Ovary (tissue), 3 donors: Measurements from ENCODE around the gene HDDC2.

Experiments
- CTCF ChIP-seq, 3 donors: fragments of 450-650 bp in 2 of 3; fragments of 200-600 bp in 1 of 3; IDR thresholded peaks; one replicate each; pipeline versions ENCODE4 v1.5.1 to v1.8.0; 2016 to 2022; ENCODE audit warnings: antibody characterized with exemption in 3 of 3, mild to moderate bottlenecking in 1 of 3
- POLR2A ChIP-seq: fragments of 450-650 bp; IDR thresholded peaks from one replicate; pipeline ENCODE4 v1.6.1; 2017; ENCODE audit warnings: antibody characterized with exemption, mild to moderate bottlenecking, moderate library complexity
- donor health status: DM: no; HTN: no; CAD: no.

GRCh38 chr6:125306756-125307149 lies 5.0 kb upstream of the HDDC2 start:
- TF ChIP-seq CTCF (IDR thresholded peaks at IDR 0.05) = no peak
- TF ChIP-seq POLR2A = no peak
